ENCODE results near the gene HSF4. TPM values are rescaled to one million over a fixed set of nuclear protein-coding genes. Genes with fewer than 3 reads are reported as not detected.
"Not testable (repeated sequence)": the region's sequence is repeated elsewhere in the genome, so short reads cannot be mapped to it uniquely, and the experiment has no call there.

Gene HSF4
- total RNA-seq (2012; rRNA removed), result 0.66 and 6.1 TPM in 2 replicates

- H3K4me2 ChIP-seq (ENCODE audit: low read length), result peak within 1 kb of the TSS; percentile 84
- no peaks in the 10 kb centered on the region for H3K36me3 ChIP-seq (ENCODE audit: insufficient read depth, low read length)
- H3K4me1 ChIP-seq (ENCODE audit: control insufficient read depth, insufficient read depth, low read length), result peaks cover 40% of the 10 kb centered on the region
- no peaks in the 10 kb centered on the region for H3K9me3 ChIP-seq (replicated peaks; ENCODE audit: low read length)
- H3K27me3 ChIP-seq (ENCODE audit: control insufficient read depth, insufficient read depth, low read length), result peaks cover 18% of the 10 kb centered on the region
- peak within 1 kb of the TSS; percentile 63 for H3K4me3 ChIP-seq (ENCODE audit: low read length)
- no peak within 1 kb of the TSS for H3K9ac ChIP-seq (ENCODE audit: low read depth, low read length)
Observed at GRCh38 chr16:67164599-67165061, at the start of gene HSF4. Gene HSF4 (plus strand): TSS chr16:67164745. CDS start chr16:67164812, 67 bp downstream.

DNA sequence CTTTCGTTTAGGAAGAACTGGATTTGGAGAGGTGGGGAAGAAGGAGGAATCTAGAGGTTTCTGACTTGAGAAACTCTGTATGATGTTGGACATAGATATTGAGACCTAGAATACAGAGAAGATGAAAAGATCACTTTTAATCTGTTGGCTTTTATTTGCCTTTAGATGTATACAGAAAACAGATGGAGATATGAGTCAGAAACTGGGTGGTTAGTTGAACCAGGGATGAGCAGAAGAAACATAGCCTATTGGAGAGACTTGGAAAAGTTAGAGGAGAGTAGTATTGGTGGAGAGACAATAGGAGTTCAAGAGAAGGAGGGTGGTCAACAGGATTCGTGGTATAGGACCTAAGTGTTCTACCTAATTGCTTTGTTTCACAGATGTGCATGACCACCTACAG, 49.8 kb upstream of the HSF4 start:
- Histone ChIP-seq H3K4me3 (ENCODE audit: low read length) (no peak overlapping the region), H3K4me1 (ENCODE audit: control insufficient read depth, insufficient read depth, low read length) (peaks cover 31% of the 10 kb centered on the region), H3K4me2 (ENCODE audit: low read length) (no peak overlapping the region)

DNA sequence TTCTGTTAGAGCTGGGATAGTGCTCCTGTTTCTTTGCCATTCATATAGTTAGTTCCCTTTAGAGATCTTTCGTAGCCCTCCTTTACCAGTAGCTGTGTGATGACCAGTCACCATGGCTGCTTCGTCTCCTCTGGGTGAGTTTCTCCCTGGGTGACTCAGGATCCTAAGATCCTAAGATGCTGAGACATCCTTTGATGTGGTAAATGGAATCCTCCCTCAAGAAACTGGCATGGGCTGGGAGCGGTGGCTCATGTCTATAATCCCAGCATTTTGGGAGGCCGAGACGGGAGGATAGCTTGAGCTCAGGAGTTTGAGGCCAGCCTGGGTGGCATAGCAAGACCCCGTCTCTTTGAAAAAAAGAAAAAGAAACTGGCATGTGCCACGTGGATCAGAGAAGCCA, 48.9 kb upstream of the HSF4 start:
- Histone ChIP-seq H3K4me3 (ENCODE audit: low read length) (no peak overlapping the region), H3K36me3 (ENCODE audit: insufficient read depth, low read length) (peaks cover 10% of the 10 kb centered on the region), H3K9ac (ENCODE audit: low read depth, low read length) (no peak overlapping the region), H3K9me3 (replicated peaks; ENCODE audit: low read length) (no peaks in the 10 kb centered on the region), H3K27me3 (ENCODE audit: control insufficient read depth, insufficient read depth, low read length) (no peaks in the 10 kb centered on the region), H3K4me1 (ENCODE audit: control insufficient read depth, insufficient read depth, low read length) (peaks cover 28% of the 10 kb centered on the region), H3K4me2 (ENCODE audit: low read length) (no peak overlapping the region)

More for the DNA sequence above, 49.8 kb upstream of the HSF4 start:
- Histone ChIP-seq H3K36me3 (ENCODE audit: insufficient read depth, low read length) (peaks cover 1% of the 10 kb centered on the region), H3K27me3 (ENCODE audit: control insufficient read depth, insufficient read depth, low read length) (no peaks in the 10 kb centered on the region), H3K9me3 (replicated peaks; ENCODE audit: low read length) (no peaks in the 10 kb centered on the region), H3K9ac (ENCODE audit: low read depth, low read length) (no peak overlapping the region)

DNA sequence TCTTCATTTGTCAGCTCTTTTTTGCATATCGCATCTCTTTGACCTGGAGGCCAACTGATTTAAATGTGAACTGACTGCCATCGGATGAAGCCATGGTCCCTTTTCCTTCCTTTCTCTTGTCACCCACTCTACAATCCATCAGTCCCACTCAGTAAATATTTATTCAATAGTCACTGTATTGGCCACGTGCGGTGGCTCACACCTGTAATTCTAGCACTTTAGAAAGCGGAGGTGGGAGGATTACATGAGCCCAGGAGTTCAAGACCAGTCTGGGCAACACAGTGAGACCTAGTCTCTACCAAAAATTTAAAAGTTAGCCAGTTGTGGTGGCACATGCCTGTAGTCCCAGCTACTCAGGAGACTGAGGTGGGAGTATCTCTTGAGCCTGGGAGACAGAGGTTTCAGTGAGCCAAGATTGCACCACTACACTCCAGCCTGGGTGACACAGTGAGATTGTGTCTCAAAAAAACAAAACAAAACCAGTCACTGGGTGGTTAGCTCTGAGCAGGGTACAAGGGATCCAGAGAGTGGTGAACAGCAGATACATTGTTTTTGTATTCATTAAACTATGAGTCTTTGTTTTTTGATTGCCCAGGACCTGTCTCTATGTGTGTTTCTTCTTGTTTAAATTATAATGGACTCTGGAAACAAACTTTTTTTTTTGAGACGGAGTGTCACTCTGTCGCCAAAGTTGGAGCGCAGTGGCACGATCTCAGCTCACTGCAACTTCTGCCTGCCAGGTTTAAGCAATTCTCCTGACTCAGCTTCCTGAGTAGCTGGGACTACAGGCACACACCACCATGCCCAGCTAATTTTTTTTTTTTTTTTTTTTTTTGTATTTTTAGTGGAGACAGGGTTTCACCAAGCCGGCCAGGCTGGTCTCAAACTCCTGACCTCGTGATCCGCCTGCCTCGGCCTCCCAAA, 47.9 kb upstream of the HSF4 start:
- no peaks in the 10 kb centered on the region for H3K9me3 ChIP-seq (replicated peaks; ENCODE audit: low read length)
- H3K9ac ChIP-seq (ENCODE audit: low read depth, low read length), result no peak overlapping the region
- no peak overlapping the region for H3K4me2 ChIP-seq (ENCODE audit: low read length)
- peaks cover 20% of the 10 kb centered on the region for H3K4me1 ChIP-seq (ENCODE audit: control insufficient read depth, insufficient read depth, low read length)
- H3K4me3 ChIP-seq (ENCODE audit: low read length), result no peak overlapping the region
- H3K36me3 ChIP-seq (ENCODE audit: insufficient read depth, low read length), result peaks cover 12% of the 10 kb centered on the region
- no peaks in the 10 kb centered on the region for H3K27me3 ChIP-seq (ENCODE audit: control insufficient read depth, insufficient read depth, low read length)

GRCh38 chr16:67117716-67118115, 46.8 kb upstream of the HSF4 start:
- Histone ChIP-seq H3K4me3 (ENCODE audit: low read length) (no peak overlapping the region), H3K4me1 (ENCODE audit: control insufficient read depth, insufficient read depth, low read length) (peaks cover 20% of the 10 kb centered on the region), H3K4me2 (ENCODE audit: low read length) (no peak overlapping the region), H3K9me3 (replicated peaks; ENCODE audit: low read length) (no peaks in the 10 kb centered on the region), H3K36me3 (ENCODE audit: insufficient read depth, low read length) (peaks cover 12% of the 10 kb centered on the region), H3K27me3 (ENCODE audit: control insufficient read depth, insufficient read depth, low read length) (no peaks in the 10 kb centered on the region), H3K9ac (ENCODE audit: low read depth, low read length) (no peak overlapping the region)

DNA sequence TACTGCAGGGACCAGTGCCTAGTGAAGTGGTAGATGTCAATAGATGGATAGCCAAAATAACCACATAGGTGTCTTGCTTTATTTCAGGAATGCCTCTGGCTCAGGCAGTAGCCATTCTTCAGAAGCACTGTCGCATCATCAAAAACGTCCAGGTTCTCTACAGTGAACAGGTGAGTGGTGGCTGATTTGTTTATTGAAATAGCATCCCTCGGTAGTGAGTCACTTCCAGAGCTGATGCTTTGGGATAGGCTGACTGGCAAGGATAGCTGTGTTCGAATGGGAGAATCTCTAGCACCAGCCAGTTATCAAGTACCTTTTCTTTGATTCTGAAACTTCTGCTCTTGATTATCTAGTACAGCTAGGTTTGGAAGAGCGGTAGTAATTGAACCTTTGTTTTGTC, 44.5 kb upstream of the HSF4 start:
- H3K36me3 ChIP-seq (ENCODE audit: insufficient read depth, low read length), result peaks cover 19% of the 10 kb centered on the region
- no peak overlapping the region for H3K9ac ChIP-seq (ENCODE audit: low read depth, low read length)
- peaks cover 18% of the 10 kb centered on the region for H3K4me1 ChIP-seq (ENCODE audit: control insufficient read depth, insufficient read depth, low read length)
- no peaks in the 10 kb centered on the region for H3K27me3 ChIP-seq (ENCODE audit: control insufficient read depth, insufficient read depth, low read length)
- no peak overlapping the region for H3K4me3 ChIP-seq (ENCODE audit: low read length)
- no peaks in the 10 kb centered on the region for H3K9me3 ChIP-seq (replicated peaks; ENCODE audit: low read length)
- H3K4me2 ChIP-seq (ENCODE audit: low read length), result no peak overlapping the region

DNA sequence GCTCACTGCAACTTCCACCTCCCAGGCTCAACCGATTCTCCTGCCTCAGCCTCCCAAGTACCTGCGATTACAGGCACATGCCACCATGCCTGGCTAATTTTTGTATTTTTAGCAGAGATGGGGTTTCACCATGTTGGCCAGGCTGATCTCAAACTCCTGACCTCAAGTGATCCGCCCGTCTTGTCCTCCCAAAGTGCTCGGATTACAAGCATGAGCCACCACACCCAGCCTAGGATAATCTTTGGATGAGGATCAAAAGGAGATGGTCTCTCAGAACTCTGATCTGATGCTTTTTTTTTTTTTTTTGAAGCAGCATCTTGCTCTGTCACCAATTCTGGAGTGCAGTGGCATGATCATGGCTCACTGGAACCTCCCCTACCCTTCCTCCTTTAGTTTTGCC, 41.7 kb upstream of the HSF4 start:
- H3K27me3 ChIP-seq (ENCODE audit: control insufficient read depth, insufficient read depth, low read length); H3K4me1 ChIP-seq (ENCODE audit: control insufficient read depth, insufficient read depth, low read length); H3K4me2 ChIP-seq (ENCODE audit: low read length); H3K4me3 ChIP-seq (ENCODE audit: low read length); H3K9ac ChIP-seq (ENCODE audit: low read depth, low read length); H3K9me3 ChIP-seq (replicated peaks; ENCODE audit: low read length): not testable (repeated sequence)
- H3K36me3 ChIP-seq (ENCODE audit: insufficient read depth, low read length), result peaks cover 23% of the 10 kb centered on the region

GRCh38 chr16:67128417-67128816, 36.1 kb upstream of the HSF4 start:
- H3K9me3 ChIP-seq (replicated peaks; ENCODE audit: low read length), result no peaks in the 10 kb centered on the region
- H3K9ac ChIP-seq (ENCODE audit: low read depth, low read length), result no peak overlapping the region
- H3K4me1 ChIP-seq (ENCODE audit: control insufficient read depth, insufficient read depth, low read length), result no peaks in the 10 kb centered on the region
- H3K36me3 ChIP-seq (ENCODE audit: insufficient read depth, low read length), result peaks cover 29% of the 10 kb centered on the region
- no peak overlapping the region for H3K4me2 ChIP-seq (ENCODE audit: low read length)
- H3K27me3 ChIP-seq (ENCODE audit: control insufficient read depth, insufficient read depth, low read length), result no peaks in the 10 kb centered on the region
- H3K4me3 ChIP-seq (ENCODE audit: low read length), result no peak overlapping the region

DNA sequence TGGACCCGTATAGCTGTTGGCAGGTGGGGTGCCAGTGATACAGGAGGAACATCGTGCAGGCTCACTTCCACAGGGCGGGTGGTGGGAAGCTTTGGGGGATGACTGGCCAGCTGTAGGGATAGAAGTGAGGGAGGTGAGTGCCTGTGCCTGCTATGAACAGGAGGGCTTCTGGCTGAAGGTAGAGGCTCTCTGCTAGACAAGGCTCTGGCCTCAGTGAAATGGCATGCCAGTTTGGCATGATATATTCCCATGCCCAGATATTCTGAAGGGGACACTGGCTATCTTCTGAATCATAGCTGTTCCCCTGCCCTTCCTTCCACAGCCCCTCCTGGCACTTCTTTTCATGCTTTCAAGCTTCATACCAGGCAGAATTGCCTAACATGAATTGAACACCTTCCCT, 35.7 kb upstream of the HSF4 start:
- no peak overlapping the region for H3K4me3 ChIP-seq (ENCODE audit: low read length)
- no peak overlapping the region for H3K9ac ChIP-seq (ENCODE audit: low read depth, low read length)
- no peaks in the 10 kb centered on the region for H3K27me3 ChIP-seq (ENCODE audit: control insufficient read depth, insufficient read depth, low read length)
- no peak overlapping the region for H3K4me2 ChIP-seq (ENCODE audit: low read length)
- no peaks in the 10 kb centered on the region for H3K9me3 ChIP-seq (replicated peaks; ENCODE audit: low read length)
- peaks cover 26% of the 10 kb centered on the region for H3K36me3 ChIP-seq (ENCODE audit: insufficient read depth, low read length)
- no peaks in the 10 kb centered on the region for H3K4me1 ChIP-seq (ENCODE audit: control insufficient read depth, insufficient read depth, low read length)

DNA sequence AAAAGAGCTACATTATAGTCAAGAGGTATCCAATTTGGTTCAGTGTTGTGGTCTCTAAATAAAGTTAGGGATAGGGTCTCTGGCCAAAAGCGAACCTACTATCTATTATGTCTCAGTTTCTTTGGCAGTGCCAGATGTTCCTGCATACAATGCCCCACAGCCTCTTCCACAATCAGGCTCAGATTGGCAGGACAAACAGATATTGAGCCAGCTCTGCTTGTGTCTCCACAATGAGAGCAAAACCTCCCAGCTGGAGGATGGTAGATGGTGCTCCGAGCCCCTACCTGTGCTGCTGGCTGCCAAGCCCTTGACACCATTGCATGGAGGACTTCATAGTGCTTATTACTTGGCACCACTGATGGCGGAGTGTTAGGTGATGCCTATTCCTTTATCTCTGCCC, 35.1 kb upstream of the HSF4 start:
- H3K4me2 ChIP-seq (ENCODE audit: low read length), result no peak overlapping the region
- H3K9me3 ChIP-seq (replicated peaks; ENCODE audit: low read length), result no peaks in the 10 kb centered on the region
- H3K36me3 ChIP-seq (ENCODE audit: insufficient read depth, low read length), result peaks cover 31% of the 10 kb centered on the region
- no peaks in the 10 kb centered on the region for H3K4me1 ChIP-seq (ENCODE audit: control insufficient read depth, insufficient read depth, low read length)
- H3K4me3 ChIP-seq (ENCODE audit: low read length), result no peak overlapping the region
- no peak overlapping the region for H3K9ac ChIP-seq (ENCODE audit: low read depth, low read length)
- H3K27me3 ChIP-seq (ENCODE audit: control insufficient read depth, insufficient read depth, low read length), result no peaks in the 10 kb centered on the region

DNA sequence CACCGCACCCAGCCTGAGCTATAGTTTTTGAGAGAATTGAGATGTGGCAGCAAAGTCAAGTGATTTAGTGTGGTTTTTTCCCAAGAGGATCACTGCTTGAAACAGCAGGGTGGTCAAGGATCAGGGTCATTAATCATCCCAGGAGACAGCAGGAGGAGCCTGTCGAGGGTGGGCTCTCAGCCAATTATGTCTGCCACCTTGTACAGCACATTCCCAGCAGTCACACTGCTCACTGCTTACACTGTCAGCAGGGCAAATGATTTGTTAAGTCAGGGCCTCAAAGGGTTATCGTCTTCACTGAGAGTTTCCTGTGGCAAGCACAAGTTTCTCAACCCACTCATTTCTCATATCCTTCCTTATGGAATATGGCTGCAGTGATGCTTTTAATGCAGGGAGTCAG, 26.9 kb upstream of the HSF4 start:
- peaks cover 67% of the 10 kb centered on the region for H3K36me3 ChIP-seq (ENCODE audit: insufficient read depth, low read length)
- H3K9ac ChIP-seq (ENCODE audit: low read depth, low read length), result no peak overlapping the region
- no peaks in the 10 kb centered on the region for H3K27me3 ChIP-seq (ENCODE audit: control insufficient read depth, insufficient read depth, low read length)
- no peak overlapping the region for H3K4me2 ChIP-seq (ENCODE audit: low read length)
- H3K9me3 ChIP-seq (replicated peaks; ENCODE audit: low read length), result no peaks in the 10 kb centered on the region
- H3K4me1 ChIP-seq (ENCODE audit: control insufficient read depth, insufficient read depth, low read length), result no peaks in the 10 kb centered on the region
- H3K4me3 ChIP-seq (ENCODE audit: low read length), result no peak overlapping the region

DNA sequence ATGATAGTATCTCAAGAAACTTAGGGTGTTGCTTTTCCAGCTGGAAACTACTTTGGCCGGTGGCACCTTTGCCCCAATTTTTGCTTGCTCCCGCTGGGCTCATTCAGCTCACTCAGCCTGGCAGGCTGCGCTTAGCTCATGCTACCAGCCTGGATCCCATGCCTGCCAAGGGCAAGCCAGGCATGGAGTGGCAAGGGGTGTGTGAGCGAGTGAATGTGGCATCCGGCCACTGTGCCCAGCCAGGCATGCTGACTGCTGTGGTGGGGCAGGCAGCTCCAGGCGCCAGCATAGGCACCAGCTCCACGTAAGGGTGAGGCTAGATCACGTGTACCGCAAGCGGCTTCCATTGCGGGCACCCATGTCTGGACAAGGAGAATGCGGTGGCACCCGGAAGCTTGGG, 23.2 kb upstream of the HSF4 start:
- no peak overlapping the region for H3K4me3 ChIP-seq (ENCODE audit: low read length)
- H3K9ac ChIP-seq (ENCODE audit: low read depth, low read length), result no peak overlapping the region

More for the DNA sequence above, 23.2 kb upstream of the HSF4 start:
- Histone ChIP-seq H3K9me3 (replicated peaks; ENCODE audit: low read length) (no peaks in the 10 kb centered on the region), H3K4me1 (ENCODE audit: control insufficient read depth, insufficient read depth, low read length) (no peaks in the 10 kb centered on the region), H3K36me3 (ENCODE audit: insufficient read depth, low read length) (peaks cover 74% of the 10 kb centered on the region), H3K4me2 (ENCODE audit: low read length) (no peak overlapping the region), H3K27me3 (ENCODE audit: control insufficient read depth, insufficient read depth, low read length) (no peaks in the 10 kb centered on the region)

All from skeletal muscle satellite cell (primary cell).